Neuronal stem cell (in vitro differentiated cells): ENCODE results near the gene C9orf57.

Experiments
- DNase-seq: peaks from one replicate; pipeline ENCODE4 v3.0.0-alpha.2; 2013; ENCODE audit warnings: low spot score
- H2AFZ ChIP-seq: one replicate; pipeline ENCODE4 v1.6.1; 2013; ENCODE audit warnings: mild to moderate bottlenecking, low read length, inconsistent platforms
- H2AK5ac ChIP-seq: 2 replicates; pipeline ENCODE4 v1.6.1; 2013; ENCODE audit warnings: low read depth, mild to moderate bottlenecking, inconsistent platforms, low read length, moderate library complexity, mixed read lengths
- H2BK120ac ChIP-seq: 2 replicates; pipeline ENCODE4 v1.6.1; 2013; ENCODE audit warnings: low read depth, mild to moderate bottlenecking, inconsistent platforms, low read length, moderate library complexity, mixed read lengths
- H2BK12ac ChIP-seq: one replicate; pipeline ENCODE4 v1.6.1; 2013; ENCODE audit warnings: low read length, inconsistent platforms
- H2BK15ac ChIP-seq: 2 replicates; pipeline ENCODE4 v1.6.1; 2013; ENCODE audit warnings: mild to moderate bottlenecking, low read length, inconsistent platforms, mixed read lengths
- H2BK5ac ChIP-seq: one replicate; pipeline ENCODE4 v1.6.1; 2013; ENCODE audit warnings: inconsistent platforms, mild to moderate bottlenecking, low read length, moderate library complexity
- H3K14ac ChIP-seq: one replicate; pipeline ENCODE4 v1.6.1; 2013; ENCODE audit warnings: low read length, inconsistent platforms
- H3K18ac ChIP-seq: 2 replicates; pipeline ENCODE4 v1.6.1; 2013; ENCODE audit warnings: low read length, inconsistent platforms
- H3K23ac ChIP-seq: 2 replicates; pipeline ENCODE4 v1.6.1; 2013; ENCODE audit warnings: low read depth, mild to moderate bottlenecking, mixed read lengths, low read length, inconsistent platforms; ENCODE audit not compliant: poor library complexity
- H3K27ac ChIP-seq: replicated peaks from 3 replicates; pipeline ENCODE4 v1.5.1; 2013; ENCODE audit warnings: low read length, inconsistent platforms
- H3K27me3 ChIP-seq, 3 experiments: 2 replicates each; pipeline ENCODE4 v1.6.1; 2013; ENCODE audit warnings: low read length in 3 of 3, mild to moderate bottlenecking in 2 of 3, inconsistent platforms in 1 of 3, low read depth in 1 of 3, mixed read lengths in 1 of 3, moderate library complexity in 1 of 3; ENCODE audit not compliant: control insufficient read depth in 3 of 3, insufficient read depth in 3 of 3
- H3K36me3 ChIP-seq, 2 donors: replicated peaks in 1 of 2; 2 replicates each; pipeline ENCODE4 v1.6.1; 2013; ENCODE audit warnings: low read length in 2 of 2; ENCODE audit not compliant: control insufficient read depth in 2 of 2, insufficient read depth in 2 of 2
- H3K4ac ChIP-seq: 2 replicates; pipeline ENCODE4 v1.6.1; 2013; ENCODE audit warnings: inconsistent platforms, mild to moderate bottlenecking, low read length, moderate library complexity
- H3K4me1 ChIP-seq, 2 donors: 1 replicate in 1 of 2; 2 replicates in 1 of 2; pipeline ENCODE4 v1.6.1; 2013; ENCODE audit warnings: low read length in 2 of 2, low read depth in 1 of 2; ENCODE audit not compliant: control insufficient read depth in 2 of 2, insufficient read depth in 1 of 2
- H3K4me2 ChIP-seq: one replicate; pipeline ENCODE4 v1.6.1; 2013; ENCODE audit warnings: mild to moderate bottlenecking, low read length, inconsistent platforms; ENCODE audit not compliant: insufficient read depth, poor library complexity, severe bottlenecking
- H3K4me3 ChIP-seq, 2 donors: 2 replicates each; pipeline ENCODE4 v1.5.1; 2013; ENCODE audit warnings: low read length in 2 of 2, mild to moderate bottlenecking in 2 of 2, inconsistent platforms in 1 of 2, moderate library complexity in 1 of 2
- H3K79me1 ChIP-seq: one replicate; pipeline ENCODE4 v1.6.1; 2013; ENCODE audit warnings: low read depth, mild to moderate bottlenecking, inconsistent platforms, low read length, moderate library complexity
- H3K9ac ChIP-seq: one replicate; pipeline ENCODE4 v1.6.1; 2013; ENCODE audit warnings: mild to moderate bottlenecking, low read depth, low read length, inconsistent platforms; ENCODE audit not compliant: poor library complexity
- H3K9me3 ChIP-seq, 2 donors: replicated peaks in 1 of 2; 2 replicates each; pipeline versions ENCODE3 to v1.6.1; 2013; ENCODE audit warnings: low read length in 2 of 2, mild to moderate bottlenecking in 2 of 2, inconsistent platforms in 1 of 2, low read depth in 1 of 2, mixed read lengths in 1 of 2, moderate library complexity in 1 of 2; ENCODE audit not compliant: control insufficient read depth in 2 of 2, insufficient read depth in 1 of 2
- H4K8ac ChIP-seq: one replicate; pipeline ENCODE4 v1.6.1; 2013; ENCODE audit warnings: low read depth, mild to moderate bottlenecking, inconsistent platforms, low read length, moderate library complexity
- H4K91ac ChIP-seq: one replicate; pipeline ENCODE4 v1.6.1; 2013; ENCODE audit warnings: low read length, low read depth, mild to moderate bottlenecking, inconsistent platforms; ENCODE audit not compliant: poor library complexity
- WGBS, 2 donors: extraction: QIAGEN DNeasy Blood & Tissue Kit; methylation state at CpG; one replicate each; pipeline ENCODE4 v1.1.7; 2013; ENCODE audit warnings: missing lambda C conversion rate in 2 of 2, mixed read lengths in 1 of 2; ENCODE audit not compliant: insufficient read length in 2 of 2, insufficient replicate concordance in 1 of 2; ENCODE audit errors: extremely low coverage in 2 of 2; 5-methylcytosine and 5-hydroxymethylcytosine counted together

The C9orf57 gene

DNA sequence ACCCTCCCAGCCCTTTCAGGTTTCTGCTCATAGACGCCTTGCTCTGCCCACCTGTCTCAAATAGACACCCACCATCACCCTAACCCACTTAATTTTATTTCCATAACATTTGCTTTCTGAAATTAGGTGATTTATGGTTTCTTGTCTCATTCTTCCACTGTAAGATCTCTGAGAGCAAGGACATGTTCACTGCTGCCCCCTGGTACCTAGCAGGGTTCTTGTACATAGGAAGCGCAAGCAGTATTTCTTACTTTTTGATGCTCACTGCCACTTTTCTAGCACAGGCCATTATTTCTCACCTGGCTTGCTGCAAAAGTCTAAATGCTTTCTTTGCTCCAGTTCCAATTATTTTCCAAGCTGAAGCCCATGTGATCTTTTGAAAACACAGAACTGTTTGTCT is 16.8 kb downstream of the C9orf57 start:
- H2BK5ac ChIP-seq: no peak overlapping the region
- no peaks in the 10 kb centered on the region for H3K79me1 ChIP-seq
- H3K36me3 ChIP-seq: no peaks in the 10 kb centered on the region
- no peak overlapping the region for H3K9ac ChIP-seq
- no peak overlapping the region for H2AK5ac ChIP-seq
- no peak overlapping the region for H3K23ac ChIP-seq
- H4K91ac ChIP-seq: no peak overlapping the region
- H3K4ac ChIP-seq: no peak overlapping the region
- no peaks in the 10 kb centered on the region for H3K27me3 ChIP-seq
- no peak overlapping the region for H2AFZ ChIP-seq
- H3K18ac ChIP-seq: no peak overlapping the region
- no peak for DNase-seq
- no peak overlapping the region for H3K27ac ChIP-seq
- H3K4me3 ChIP-seq: no peak overlapping the region
- H3K14ac ChIP-seq: no peak overlapping the region
- no CpG with 5 or more reads among the region's 2 CpGs for WGBS, 2 donors
- H2BK15ac ChIP-seq: no peak overlapping the region
- no peaks in the 10 kb centered on the region for H3K9me3 ChIP-seq
- H4K8ac ChIP-seq: no peak overlapping the region
- no peak overlapping the region for H2BK120ac ChIP-seq
- no peak overlapping the region for H2BK12ac ChIP-seq
- no peaks in the 10 kb centered on the region for H3K4me1 ChIP-seq
- H3K4me2 ChIP-seq: no peak overlapping the region

DNA sequence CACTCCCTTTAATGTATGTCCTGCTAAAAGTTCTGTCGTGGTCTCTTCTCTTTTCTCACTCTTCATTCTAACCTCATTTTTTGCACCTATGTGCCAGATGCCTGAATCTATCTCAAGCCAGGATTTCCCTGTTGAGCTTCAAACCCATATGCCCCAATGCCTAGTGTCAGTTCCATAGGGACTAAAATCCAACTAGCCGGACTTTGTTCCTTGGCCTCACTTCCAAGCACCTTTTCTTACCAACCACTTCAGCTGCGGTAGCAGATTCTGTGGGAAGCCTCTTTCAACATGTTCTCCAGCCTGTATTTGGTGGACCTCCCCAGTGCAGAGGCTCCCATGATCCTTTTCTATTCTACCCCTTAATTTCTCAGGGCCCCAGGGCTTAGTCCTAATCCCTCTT is 17.5 kb downstream of the C9orf57 start:
- H3K27ac ChIP-seq: no peak overlapping the region
- no peak overlapping the region for H3K4me3 ChIP-seq
- no peak overlapping the region for H2AFZ ChIP-seq
- no peak for DNase-seq
- H2BK12ac ChIP-seq: no peak overlapping the region
- no peaks in the 10 kb centered on the region for H3K4me1 ChIP-seq
- H3K36me3 ChIP-seq: no peaks in the 10 kb centered on the region
- H3K9ac ChIP-seq: no peak overlapping the region
- no peak overlapping the region for H3K14ac ChIP-seq
- no peaks in the 10 kb centered on the region for H3K9me3 ChIP-seq
- no peak overlapping the region for H4K8ac ChIP-seq
- H3K4me2 ChIP-seq: no peak overlapping the region
- H4K91ac ChIP-seq: no peak overlapping the region
- no peak overlapping the region for H3K4ac ChIP-seq
- H2AK5ac ChIP-seq: no peak overlapping the region
- no peak overlapping the region for H2BK120ac ChIP-seq
- H2BK5ac ChIP-seq: no peak overlapping the region
- no peaks in the 10 kb centered on the region for H3K27me3 ChIP-seq
- H3K23ac ChIP-seq: no peak overlapping the region
- H3K79me1 ChIP-seq: no peaks in the 10 kb centered on the region
- H3K18ac ChIP-seq: no peak overlapping the region
- WGBS, 2 donors: no CpG with 5 or more reads among the region's 3 CpGs
- H2BK15ac ChIP-seq: no peak overlapping the region

DNA sequence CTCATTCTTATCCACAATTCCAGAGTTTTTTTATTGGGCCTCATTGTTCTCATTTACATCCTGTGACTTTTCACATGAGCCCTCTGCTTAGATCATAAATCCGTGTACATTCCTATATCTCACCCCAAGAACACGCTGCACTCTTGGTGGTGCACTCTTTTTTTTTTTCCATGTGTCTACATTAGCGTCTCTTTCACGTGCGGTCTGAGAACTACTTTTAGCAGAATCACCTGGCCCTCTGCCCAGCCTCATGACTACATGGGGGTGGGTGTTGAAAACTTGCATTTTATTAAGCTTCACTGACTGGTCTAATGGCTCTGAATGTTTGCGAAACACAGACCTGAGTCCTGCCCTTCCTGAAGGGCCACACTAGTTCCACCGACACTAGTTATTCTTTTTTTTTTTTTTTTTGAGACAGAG is 18.6 kb downstream of the C9orf57 start:
- no peak overlapping the region for H3K4me3 ChIP-seq
- H3K9me3 ChIP-seq: no peaks in the 10 kb centered on the region
- no peaks in the 10 kb centered on the region for H3K36me3 ChIP-seq
- no peak overlapping the region for H4K8ac ChIP-seq
- H2AK5ac ChIP-seq: no peak overlapping the region
- no peak overlapping the region for H4K91ac ChIP-seq
- no peak overlapping the region for H3K4me2 ChIP-seq
- no peak overlapping the region for H3K27ac ChIP-seq
- no CpG with 5 or more reads among the region's 7 CpGs for WGBS, 2 donors
- H2AFZ ChIP-seq: no peak overlapping the region
- H3K79me1 ChIP-seq: no peaks in the 10 kb centered on the region
- H3K4ac ChIP-seq: no peak overlapping the region
- H3K23ac ChIP-seq: no peak overlapping the region
- H3K27me3 ChIP-seq: no peaks in the 10 kb centered on the region
- no peak overlapping the region for H2BK120ac ChIP-seq
- H2BK12ac ChIP-seq: no peak overlapping the region
- no peak overlapping the region for H2BK15ac ChIP-seq
- no peak overlapping the region for H3K18ac ChIP-seq
- no peak overlapping the region for H3K14ac ChIP-seq
- H3K4me1 ChIP-seq: no peaks in the 10 kb centered on the region
- no peak for DNase-seq
- H3K9ac ChIP-seq: no peak overlapping the region
- H2BK5ac ChIP-seq: no peak overlapping the region

DNA sequence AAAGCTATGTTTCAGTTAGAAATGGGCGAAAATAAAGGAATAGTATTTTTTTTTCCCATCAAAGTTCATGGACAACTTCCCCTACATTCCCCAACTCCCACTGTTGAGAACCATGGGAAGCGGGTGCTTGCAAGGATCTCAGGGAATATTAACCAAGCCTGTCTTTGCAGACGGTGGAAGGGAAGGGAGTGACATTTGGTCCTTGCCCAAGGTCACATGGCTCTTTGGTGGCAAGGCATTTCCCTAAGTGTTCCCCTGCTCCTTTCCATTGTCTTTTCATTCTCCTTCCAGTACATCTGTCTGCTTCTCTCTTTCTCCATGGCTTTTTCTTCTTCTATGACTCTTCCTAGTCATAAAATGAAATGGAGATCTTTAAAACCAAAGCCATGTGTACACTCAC is 19.0 kb downstream of the C9orf57 start:
- Histone ChIP-seq H3K4me3 (no peak overlapping the region), H3K4me1 (no peaks in the 10 kb centered on the region), H3K36me3 (no peaks in the 10 kb centered on the region), H3K4me2 (no peak overlapping the region), H3K18ac (no peak overlapping the region), H2AFZ (no peak overlapping the region), H4K8ac (no peak overlapping the region), H3K27me3 (no peaks in the 10 kb centered on the region), H2BK5ac (no peak overlapping the region), H3K23ac (no peak overlapping the region), H2AK5ac (no peak overlapping the region), H3K27ac (no peak overlapping the region), H2BK12ac (no peak overlapping the region), H3K9me3 (no peaks in the 10 kb centered on the region), H3K4ac (no peak overlapping the region), H3K9ac (no peak overlapping the region), H3K79me1 (no peaks in the 10 kb centered on the region), H3K14ac (no peak overlapping the region), H4K91ac (no peak overlapping the region), H2BK15ac (no peak overlapping the region), H2BK120ac (no peak overlapping the region)
- WGBS, 2 donors: no CpG with 5 or more reads among the region's 3 CpGs
- no peak for DNase-seq
